IPS DF 6.9 (cell line): ENCODE results near the gene TBX18.

Source experiments
- DNase-seq: peaks from one replicate; pipeline ENCODE4 v3.0.0-alpha.2; 2013; ENCODE audit warnings: low read depth, low spot score
- H3K27ac ChIP-seq: one replicate; pipeline ENCODE4 v1.5.1; 2013; ENCODE audit warnings: low read length, control low read depth
- H3K27me3 ChIP-seq: 2 replicates; pipeline ENCODE4 v1.6.1; 2013; ENCODE audit warnings: mild to moderate bottlenecking, low read length; ENCODE audit not compliant: control insufficient read depth, insufficient read depth
- H3K36me3 ChIP-seq: 2 replicates; pipeline ENCODE4 v1.6.1; 2013; ENCODE audit warnings: low read length; ENCODE audit not compliant: control insufficient read depth, insufficient read depth
- H3K4me1 ChIP-seq: 2 replicates; pipeline ENCODE4 v1.6.1; 2013; ENCODE audit warnings: low read length; ENCODE audit not compliant: control insufficient read depth, insufficient read depth
- H3K4me3 ChIP-seq: 2 replicates; pipeline ENCODE4 v1.5.1; 2013; ENCODE audit warnings: mild to moderate bottlenecking, low read length
- H3K9me3 ChIP-seq: 2 replicates; pipeline ENCODE4 v1.6.1; 2013; ENCODE audit warnings: low read length, inconsistent platforms; ENCODE audit not compliant: control insufficient read depth, insufficient read depth
- WGBS: extraction: QIAGEN DNeasy Blood & Tissue Kit; methylation state at CpG from one replicate; pipeline ENCODE4 v1.1.7; 2013; ENCODE audit warnings: mixed read lengths, missing lambda C conversion rate; ENCODE audit not compliant: insufficient read length, insufficient coverage; 5-methylcytosine and 5-hydroxymethylcytosine counted together

The TBX18 gene

DNA sequence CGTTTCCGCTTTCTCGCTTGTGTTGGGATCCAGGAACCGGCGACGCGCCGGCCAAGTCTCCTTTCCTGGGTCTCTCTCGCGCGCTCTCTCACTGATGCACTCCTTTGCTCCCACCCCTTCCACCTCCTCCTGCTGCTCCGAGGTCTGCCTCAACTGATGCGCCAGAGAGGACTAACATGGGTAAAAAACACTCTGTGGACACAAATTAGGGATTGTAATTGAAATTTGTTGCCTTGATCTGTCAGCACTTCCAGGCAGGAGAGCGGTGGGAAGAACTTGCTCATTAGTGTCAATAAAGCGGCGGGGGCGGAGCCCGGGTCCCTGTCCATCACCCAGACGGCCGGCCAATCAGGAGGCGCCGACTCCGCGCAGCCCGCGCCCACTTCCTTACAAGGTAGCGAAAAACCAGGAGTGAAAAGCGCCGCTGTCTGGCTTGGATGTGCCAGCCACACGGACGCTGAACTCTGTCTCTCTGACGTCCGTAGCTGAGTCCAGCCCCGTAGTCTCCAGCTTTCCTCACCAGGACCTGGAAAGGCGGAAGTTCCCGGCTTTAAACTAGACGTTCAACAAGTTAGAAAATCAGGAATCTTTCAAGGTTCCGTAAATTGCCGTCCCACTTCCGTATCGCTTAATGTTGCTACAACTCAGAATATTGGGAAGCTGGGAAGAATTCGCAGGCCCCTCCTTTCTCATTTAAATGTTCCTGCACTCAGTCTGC is at the start of gene TBX18:
Gene TBX18 (minus strand): TSS at position 267 of the 718 bp plus-strand sequence. CDS start 417 bp downstream, outside the sequence.
- DNase-seq, result no peak
- Histone ChIP-seq H3K9me3 (no peaks in the 10 kb centered on the region), H3K27ac (no peak within 1 kb of the TSS), H3K36me3 (no peaks in the 10 kb centered on the region), H3K4me3 (peak within 1 kb of the TSS; percentile 51; the same call in 1 of the 2 replicates), H3K4me1 (peaks cover 6% of the 10 kb centered on the region; the same call in 1 of the 2 replicates), H3K27me3 (peaks cover 65% of the 10 kb centered on the region)
- WGBS, result no CpG with 5 or more reads among the region's 42 CpGs

DNA sequence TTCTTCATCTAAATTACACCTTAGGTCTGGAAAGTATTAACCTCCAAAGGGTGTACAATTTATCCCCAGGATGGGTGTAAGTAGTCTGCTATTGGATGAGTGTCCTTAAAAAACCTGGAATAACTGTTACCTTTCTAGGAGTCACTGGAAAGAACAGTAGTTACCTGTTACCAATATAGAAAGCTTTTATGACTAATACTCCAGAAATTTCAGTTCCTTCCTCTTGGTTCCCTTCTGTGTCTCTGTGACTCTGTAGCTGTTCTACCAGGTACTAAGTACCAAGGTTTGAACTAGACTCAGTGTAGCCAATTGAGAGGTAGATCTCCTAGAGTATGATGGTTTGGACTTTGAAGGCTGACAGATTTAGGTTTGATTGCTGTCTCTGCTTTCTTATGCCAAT is 47.0 kb upstream of the TBX18 start:
- Histone ChIP-seq H3K4me3 (no peak overlapping the region), H3K9me3 (no peaks in the 10 kb centered on the region), H3K27ac (no peak overlapping the region), H3K4me1 (peaks cover 2% of the 10 kb centered on the region), H3K27me3 (no peaks in the 10 kb centered on the region), H3K36me3 (no peaks in the 10 kb centered on the region)
- no peak for DNase-seq

DNA sequence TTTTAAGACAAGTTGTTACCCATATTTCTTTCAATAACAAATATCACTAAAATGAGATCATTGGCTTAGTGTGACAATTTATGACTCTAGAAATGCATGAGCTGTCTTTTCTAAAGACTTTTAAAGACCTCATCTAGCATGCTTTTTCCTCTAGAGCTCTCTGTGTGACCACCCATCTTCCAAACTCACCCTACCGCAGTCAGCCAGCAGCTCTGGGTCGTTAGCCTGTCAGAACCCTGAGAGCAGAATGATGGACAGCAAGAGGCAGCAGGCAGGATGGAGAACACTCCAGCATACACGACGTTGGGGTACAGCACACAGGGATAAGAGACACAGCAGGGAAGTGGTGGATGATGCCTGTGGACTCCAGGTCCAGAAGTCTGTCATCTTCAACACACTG is 45.1 kb upstream of the TBX18 start:
- Histone ChIP-seq H3K27ac (no peak overlapping the region), H3K4me3 (no peak overlapping the region), H3K36me3 (no peaks in the 10 kb centered on the region), H3K9me3 (no peaks in the 10 kb centered on the region), H3K4me1 (peaks cover 2% of the 10 kb centered on the region), H3K27me3 (no peaks in the 10 kb centered on the region)
- no CpG with 5 or more reads among the region's 4 CpGs for WGBS
- DNase-seq, result no peak

DNA sequence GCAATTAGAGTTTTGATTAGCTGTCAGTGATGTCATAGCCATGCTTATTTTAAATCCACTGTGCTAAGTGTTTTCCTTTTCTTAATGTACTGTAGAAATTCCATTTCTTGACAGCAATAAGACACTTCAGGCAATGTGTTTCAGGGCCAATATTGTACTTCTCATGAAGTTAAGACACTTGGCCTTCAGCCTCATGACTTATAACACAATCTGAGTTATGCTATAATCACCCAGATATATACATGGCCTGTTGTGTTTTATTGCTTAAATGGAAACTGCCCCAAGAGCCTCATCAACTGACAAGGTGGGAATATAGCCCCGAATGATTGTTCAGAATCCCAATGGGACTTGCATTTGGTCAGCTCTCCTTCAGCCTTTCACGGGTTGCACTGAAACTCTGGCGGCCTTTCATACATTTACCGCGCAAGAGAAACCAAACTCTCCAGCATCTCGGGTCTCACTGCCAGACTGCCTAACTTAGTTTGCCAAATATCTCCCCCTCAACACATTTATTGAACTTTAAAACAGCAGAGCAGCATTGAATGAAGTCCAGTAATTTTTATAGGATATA is 44.2 kb upstream of the TBX18 start:
- no peak overlapping the region for H3K27ac ChIP-seq
- no CpG with 5 or more reads among the region's 6 CpGs for WGBS
- H3K4me1 ChIP-seq, result peaks cover 2% of the 10 kb centered on the region
- no peak overlapping the region for H3K4me3 ChIP-seq
- DNase-seq, result no peak
- H3K27me3 ChIP-seq, result no peaks in the 10 kb centered on the region
- H3K36me3 ChIP-seq, result no peaks in the 10 kb centered on the region
- no peaks in the 10 kb centered on the region for H3K9me3 ChIP-seq

DNA sequence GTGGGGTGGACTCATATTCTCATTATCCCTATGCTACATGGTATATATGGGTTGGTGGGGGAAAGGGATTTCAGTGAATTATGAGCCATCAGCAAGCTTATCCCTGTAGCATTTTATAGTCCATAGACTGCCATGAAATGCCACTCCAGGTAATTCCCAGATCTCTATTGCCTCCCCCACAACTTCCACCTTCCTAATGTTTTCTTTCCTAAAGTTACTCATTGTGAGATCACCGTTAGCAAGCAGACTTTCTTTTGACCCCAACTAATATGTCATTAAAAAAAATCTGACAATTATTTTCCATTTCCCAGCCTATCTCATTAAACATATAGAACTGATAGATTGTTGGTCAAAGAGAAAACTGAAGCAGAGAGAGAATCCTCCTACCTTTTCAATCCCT is 40.7 kb upstream of the TBX18 start:
- Histone ChIP-seq H3K27me3 (no peaks in the 10 kb centered on the region), H3K36me3 (no peaks in the 10 kb centered on the region), H3K4me1 (peaks cover 2% of the 10 kb centered on the region), H3K4me3 (no peak overlapping the region), H3K9me3 (no peaks in the 10 kb centered on the region), H3K27ac (no peak overlapping the region)
- DNase-seq, result no peak
- WGBS, result no CpG with 5 or more reads among the region's 1 CpG

DNA sequence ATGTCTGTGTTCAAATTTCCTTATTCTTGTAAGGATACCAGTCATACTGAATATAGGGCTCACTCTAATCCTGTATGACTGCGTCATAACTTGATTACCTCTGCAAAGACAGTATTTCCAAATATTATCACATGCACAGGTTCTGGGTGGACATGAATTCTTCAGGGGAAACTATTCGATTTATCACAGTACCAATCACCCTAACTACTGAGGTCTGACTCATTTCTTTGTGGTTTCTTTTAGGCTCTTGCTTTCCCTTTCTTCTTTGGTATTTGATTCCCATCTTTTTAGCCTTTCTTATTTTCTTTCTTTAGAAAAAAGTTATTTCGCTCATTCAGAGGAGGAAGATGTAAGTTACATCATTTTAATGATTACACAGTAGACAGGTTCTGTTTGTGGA is 40.3 kb upstream of the TBX18 start:
- WGBS, result no CpG with 5 or more reads among the region's 3 CpGs
- Histone ChIP-seq H3K4me3 (no peak overlapping the region), H3K27ac (no peak overlapping the region), H3K27me3 (no peaks in the 10 kb centered on the region), H3K9me3 (no peaks in the 10 kb centered on the region), H3K4me1 (peaks cover 2% of the 10 kb centered on the region), H3K36me3 (no peaks in the 10 kb centered on the region)
- no peak for DNase-seq

DNA sequence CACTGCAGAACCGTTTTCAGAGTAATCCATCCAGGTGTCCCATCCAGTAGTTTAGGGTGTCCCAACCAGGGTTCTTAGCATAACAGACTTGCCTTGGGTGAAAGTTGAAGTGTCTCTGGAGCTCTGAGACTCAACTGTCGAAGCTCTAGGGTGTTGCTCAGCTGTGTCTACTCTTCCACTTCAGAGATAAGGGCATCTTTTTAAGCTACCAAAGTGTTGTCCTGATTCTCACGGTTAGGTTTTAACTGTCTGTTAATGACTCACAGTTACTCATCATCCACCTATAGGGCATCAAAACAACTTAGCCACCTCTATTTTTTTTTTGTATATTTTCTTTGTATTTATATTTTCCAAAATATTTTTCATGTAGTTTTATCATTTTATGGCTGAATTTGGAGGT is 36.9 kb upstream of the TBX18 start:
- H3K4me3 ChIP-seq, result no peak overlapping the region
- no peaks in the 10 kb centered on the region for H3K36me3 ChIP-seq
- no peaks in the 10 kb centered on the region for H3K4me1 ChIP-seq
- H3K9me3 ChIP-seq, result no peaks in the 10 kb centered on the region
- no peak for DNase-seq
- H3K27me3 ChIP-seq, result no peaks in the 10 kb centered on the region
- no CpG with 5 or more reads among the region's 3 CpGs for WGBS
- H3K27ac ChIP-seq, result no peak overlapping the region

DNA sequence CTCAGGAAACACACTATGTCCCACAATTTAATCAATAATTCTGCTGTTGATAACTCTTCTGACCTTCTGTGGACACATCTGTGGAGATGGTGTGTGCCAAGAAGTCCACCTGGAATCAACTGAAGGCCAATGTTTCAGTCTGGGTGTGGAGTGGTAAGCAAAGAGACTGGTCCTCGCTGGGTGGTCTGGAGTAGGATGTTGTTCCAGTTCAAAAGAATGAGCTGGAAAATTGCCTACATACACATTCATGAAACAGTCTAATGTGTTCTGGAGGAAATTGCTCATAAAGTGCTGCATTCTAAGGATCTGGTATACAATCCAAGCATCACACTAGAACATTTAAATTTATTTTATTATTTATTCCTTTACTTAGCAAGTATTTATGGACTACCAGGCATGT is 33.9 kb upstream of the TBX18 start:
- Histone ChIP-seq H3K27ac (no peak overlapping the region), H3K36me3 (no peaks in the 10 kb centered on the region), H3K9me3 (no peaks in the 10 kb centered on the region), H3K27me3 (no peaks in the 10 kb centered on the region), H3K4me3 (no peak overlapping the region), H3K4me1 (no peaks in the 10 kb centered on the region)
- no CpG with 5 or more reads among the region's 1 CpG for WGBS
- no peak for DNase-seq

DNA sequence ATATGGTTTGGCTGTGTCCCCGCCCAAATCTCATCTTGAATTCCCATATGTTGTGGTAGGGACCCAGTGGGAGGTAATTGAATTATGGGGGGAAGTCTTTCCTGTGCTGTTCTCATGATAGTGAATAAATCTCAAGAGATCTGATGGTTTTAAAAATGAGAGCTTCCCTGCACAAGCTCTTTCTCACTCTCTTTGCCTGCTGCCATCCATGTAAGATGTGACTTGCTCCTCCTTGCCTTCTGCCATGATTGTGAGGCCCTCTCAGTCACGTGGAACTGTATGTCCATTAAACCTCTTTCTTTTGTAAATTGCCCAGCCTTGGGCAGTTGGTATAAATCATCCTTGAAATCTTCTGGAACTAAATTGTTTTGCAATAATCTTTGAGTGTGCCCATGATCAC is 31.9 kb upstream of the TBX18 start:
- no CpG with 5 or more reads among the region's 2 CpGs for WGBS
- Histone ChIP-seq H3K36me3 (no peaks in the 10 kb centered on the region), H3K27ac (no peak overlapping the region), H3K4me1 (no peaks in the 10 kb centered on the region), H3K4me3 (no peak overlapping the region), H3K27me3 (no peaks in the 10 kb centered on the region), H3K9me3 (no peaks in the 10 kb centered on the region)
- DNase-seq, result no peak

DNA sequence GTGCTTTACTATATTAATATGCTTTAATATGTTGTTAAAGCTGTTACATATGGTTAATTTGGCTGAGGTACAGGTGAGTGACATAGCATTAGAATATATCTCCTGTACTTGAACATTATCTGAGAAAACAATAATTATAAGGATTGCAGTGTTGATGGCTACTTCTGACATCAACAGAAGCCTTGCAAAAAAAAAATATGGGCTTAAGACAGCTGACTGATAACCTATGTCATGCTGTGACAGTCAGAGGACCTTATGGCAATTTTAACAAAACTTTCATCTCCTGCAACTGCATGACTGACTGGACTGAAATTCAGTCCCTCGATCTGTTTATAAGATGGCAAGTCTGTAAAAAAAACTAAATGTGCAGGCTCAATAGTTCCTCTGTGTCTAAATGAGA is 27.5 kb upstream of the TBX18 start:
- DNase-seq, result no peak
- Histone ChIP-seq H3K27me3 (no peaks in the 10 kb centered on the region), H3K4me1 (no peaks in the 10 kb centered on the region), H3K27ac (no peak overlapping the region), H3K4me3 (no peak overlapping the region), H3K9me3 (no peaks in the 10 kb centered on the region), H3K36me3 (no peaks in the 10 kb centered on the region)
- WGBS, result no CpG with 5 or more reads among the region's 1 CpG

DNA sequence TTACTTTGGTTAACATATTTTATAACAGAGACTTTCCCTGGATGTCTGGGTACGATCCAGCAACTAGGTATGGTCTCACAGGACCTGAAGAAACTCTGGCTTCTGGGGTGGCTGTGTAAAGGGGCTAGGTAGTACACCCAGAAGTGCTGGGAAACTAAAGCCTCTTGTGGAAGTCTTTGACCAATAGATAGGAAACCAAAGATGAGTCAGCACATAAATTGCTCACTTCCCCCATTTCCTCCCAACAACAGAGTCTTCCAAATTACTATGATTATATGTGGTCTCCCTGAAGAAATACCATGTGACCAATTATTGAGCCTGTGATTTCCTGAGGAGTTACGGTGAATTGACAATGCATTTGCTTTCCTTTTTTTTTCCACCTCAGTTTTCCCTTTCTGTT is 26.8 kb upstream of the TBX18 start:
- no peak overlapping the region for H3K27ac ChIP-seq
- WGBS, result no CpG with 5 or more reads among the region's 2 CpGs
- no peaks in the 10 kb centered on the region for H3K9me3 ChIP-seq
- H3K36me3 ChIP-seq, result no peaks in the 10 kb centered on the region
- H3K4me3 ChIP-seq, result no peak overlapping the region
- no peaks in the 10 kb centered on the region for H3K27me3 ChIP-seq
- DNase-seq, result no peak
- H3K4me1 ChIP-seq, result no peaks in the 10 kb centered on the region
